Mesenchymal stem cell (in vitro differentiated cells and primary cell): ENCODE data around the gene MLLT1. TPM values are rescaled to one million over a fixed set of nuclear protein-coding genes. Genes with fewer than 3 reads are reported as not detected.

Source experiments
- small RNA-seq: library from polyadenylated mRNA; stranded (forward); fragments of <200 nt; extraction: miRNeasy Mini kit (QIAGEN cat#:217004); gene quantifications from one replicate; pipeline ENCODE3, GENCODE V24; 2013; ENCODE audit warnings: low read depth

The MLLT1 gene

Small RNA genes lying within 50 kb of the gene (small RNA-seq; reads per million reads assigned to genes)
- gene AC011471.1 = not detected
